ENCODE results near the gene PCDHB5. TPM values are rescaled to one million over a fixed set of nuclear protein-coding genes. Genes with fewer than 3 reads are reported as not detected.
"Not testable (repeated sequence)": the region's sequence is repeated elsewhere in the genome, so short reads cannot be mapped to it uniquely, and the experiment has no call there.

The PCDHB5 gene
- total RNA-seq, 2 experiments from 2014 or later = not detected

- BruUV-seq (replicated peaks); H3K4me3 ChIP-seq (ENCODE audit: low read depth, low read length, poor library complexity, severe bottlenecking); H4K20me1 ChIP-seq (ENCODE audit: insufficient read depth, low read length); intact Hi-C loops (cut with micrococcal nuclease; ENCODE audit: unreplicated experiment); H3K4me2 ChIP-seq (ENCODE audit: low read length); H3K36me3 ChIP-seq (ENCODE audit: insufficient read depth, low read length); H3K9me2 ChIP-seq (ENCODE audit: insufficient read depth, low read length); CTCF ChIA-PET (ENCODE audit: unreplicated experiment); H3K79me2 ChIP-seq (ENCODE audit: insufficient read depth, low read depth, low read length); H3K4me1 ChIP-seq (ENCODE audit: insufficient read depth, low read length, poor library complexity, severe bottlenecking); H3K9me3 ChIP-seq (ENCODE audit: low read length); DNase-seq (ENCODE audit: low spot score); H2AFZ ChIP-seq (ENCODE audit: low read length); H3K27ac ChIP-seq (ENCODE audit: low read depth, low read length, poor library complexity, severe bottlenecking): not testable (repeated sequence)
- POLR2A ChIA-PET = interaction anchor here (0.7 to 1.0 kb wide), 2 partner anchors 11 to 18 kb away, joined by 3 to 4 read pairs; no protein-coding TSS in a partner anchor
These were observed 17.1 kb downstream of the PCDHB5 start for GRCh38 chr5:141152096-141152495.

GRCh38 chr5:141155540-141156374 lies 20.8 kb downstream of the PCDHB5 start:
- ChIA-PET POLR2A (interaction anchor here (0.6 kb wide), 2 partner anchors 47 to 144 kb away, joined by 3 to 4 read pairs; no protein-coding TSS in a partner anchor), CTCF (ENCODE audit: unreplicated experiment) (no interaction called here)
- intact Hi-C loops (cut with micrococcal nuclease; ENCODE audit: unreplicated experiment) = no loop called here
- no peak overlapping the region for H3K4me3 ChIP-seq (ENCODE audit: low read depth, low read length, poor library complexity, severe bottlenecking)
- BruUV-seq (replicated peaks) = no TSS peak
- no peak for TF ChIP-seq EZH2phosphoT487 (IDR thresholded peaks at IDR 0.05; ENCODE audit: borderline replicate concordance, low read depth, low read length)
- peak; percentile 74 for TF ChIP-seq CTCF (conservative IDR thresholded peaks at IDR 0.05; ENCODE audit: low read length)
- H3K9me3 ChIP-seq (ENCODE audit: low read length) = no peaks in the 10 kb centered on the region
- no peak for DNase-seq (ENCODE audit: low spot score)
- H3K4me1 ChIP-seq (ENCODE audit: insufficient read depth, low read length, poor library complexity, severe bottlenecking) = no peaks in the 10 kb centered on the region
- no peak overlapping the region for H3K27ac ChIP-seq (ENCODE audit: low read depth, low read length, poor library complexity, severe bottlenecking)
- no peak overlapping the region for H3K4me2 ChIP-seq (ENCODE audit: low read length)
- no peaks in the 10 kb centered on the region for H3K9me2 ChIP-seq (ENCODE audit: insufficient read depth, low read length)
- H3K79me2 ChIP-seq (ENCODE audit: insufficient read depth, low read depth, low read length) = no peaks in the 10 kb centered on the region
- H3K36me3 ChIP-seq (ENCODE audit: insufficient read depth, low read length) = no peaks in the 10 kb centered on the region
- no peak overlapping the region for H2AFZ ChIP-seq (ENCODE audit: low read length)
- no peaks in the 10 kb centered on the region for H4K20me1 ChIP-seq (ENCODE audit: insufficient read depth, low read length)

- H4K20me1 ChIP-seq (ENCODE audit: insufficient read depth, low read length); intact Hi-C loops (cut with micrococcal nuclease; ENCODE audit: unreplicated experiment); H3K4me3 ChIP-seq (ENCODE audit: low read depth, low read length, poor library complexity, severe bottlenecking); H2AFZ ChIP-seq (ENCODE audit: low read length); H3K27ac ChIP-seq (ENCODE audit: low read depth, low read length, poor library complexity, severe bottlenecking); H3K79me2 ChIP-seq (ENCODE audit: insufficient read depth, low read depth, low read length); H3K4me2 ChIP-seq (ENCODE audit: low read length); DNase-seq (ENCODE audit: low spot score); CTCF ChIA-PET (ENCODE audit: unreplicated experiment); H3K9me3 ChIP-seq (ENCODE audit: low read length); H3K9me2 ChIP-seq (ENCODE audit: insufficient read depth, low read length); BruUV-seq (replicated peaks); H3K4me1 ChIP-seq (ENCODE audit: insufficient read depth, low read length, poor library complexity, severe bottlenecking); H3K36me3 ChIP-seq (ENCODE audit: insufficient read depth, low read length); POLR2A ChIA-PET: not testable (repeated sequence)
These were observed 22.4 kb downstream of the PCDHB5 start for GRCh38 chr5:141157356-141157755.

GRCh38 chr5:141157901-141158300 lies 22.9 kb downstream of the PCDHB5 start:
- H4K20me1 ChIP-seq (ENCODE audit: insufficient read depth, low read length); CTCF ChIA-PET (ENCODE audit: unreplicated experiment); intact Hi-C loops (cut with micrococcal nuclease; ENCODE audit: unreplicated experiment); H3K4me1 ChIP-seq (ENCODE audit: insufficient read depth, low read length, poor library complexity, severe bottlenecking); H3K4me3 ChIP-seq (ENCODE audit: low read depth, low read length, poor library complexity, severe bottlenecking); H2AFZ ChIP-seq (ENCODE audit: low read length); H3K27ac ChIP-seq (ENCODE audit: low read depth, low read length, poor library complexity, severe bottlenecking); H3K9me3 ChIP-seq (ENCODE audit: low read length); H3K9me2 ChIP-seq (ENCODE audit: insufficient read depth, low read length); BruUV-seq (replicated peaks); H3K36me3 ChIP-seq (ENCODE audit: insufficient read depth, low read length); H3K79me2 ChIP-seq (ENCODE audit: insufficient read depth, low read depth, low read length); POLR2A ChIA-PET; DNase-seq (ENCODE audit: low spot score); H3K4me2 ChIP-seq (ENCODE audit: low read length): not testable (repeated sequence)
